RWPE2 (cell line): Measurements from ENCODE around the gene AGBL2.
"Not testable (repeated sequence)": the region's sequence is repeated elsewhere in the genome, so short reads cannot be mapped to it uniquely, and the experiment has no call there.

Experiments used
- ATAC-seq: fragments of 200-7000 bp; cut with Tn5 transposase; 3 replicates; pipeline ENCODE4 v1.9.1; 2021; ENCODE audit warnings: low read depth
- DNase-seq: peaks from one replicate; pipeline ENCODE4 v3.0.0-alpha.2; 2020; ENCODE audit warnings: low spot score
- H3K27ac ChIP-seq: fragments of 450-650 bp; 2 replicates; pipeline ENCODE4 v1.5.1; 2017; ENCODE audit warnings: mild to moderate bottlenecking; ENCODE audit not compliant: poor library complexity, severe bottlenecking
- H3K27me3 ChIP-seq: fragments of 250-450 bp; sonication (Bioruptor Pico); 2 replicates; pipeline ENCODE4 v1.5.1; 2021; ENCODE audit warnings: mild to moderate bottlenecking, moderate library complexity; ENCODE audit not compliant: insufficient read depth, poor library complexity, severe bottlenecking
- H3K36me3 ChIP-seq: fragments of 250-450 bp; sonication (Bioruptor Pico); 2 replicates; pipeline ENCODE4 v1.5.1; 2020; ENCODE audit warnings: low read depth, mild to moderate bottlenecking, moderate library complexity
- H3K4me1 ChIP-seq: fragments of 250-450 bp; sonication (Bioruptor Pico); 2 replicates; pipeline ENCODE4 v1.5.1; 2021; ENCODE audit warnings: mild to moderate bottlenecking, moderate library complexity; ENCODE audit not compliant: insufficient read depth, poor library complexity, severe bottlenecking
- H3K4me3 ChIP-seq: fragments of 250-450 bp; sonication (Bioruptor Pico); 2 replicates; pipeline ENCODE4 v1.5.1; 2021; ENCODE audit warnings: mild to moderate bottlenecking, moderate library complexity; ENCODE audit not compliant: severe bottlenecking
- H3K9me3 ChIP-seq: fragments of 250-450 bp; sonication (Bioruptor Pico); 2 replicates; pipeline ENCODE4 v1.5.1; 2021; ENCODE audit warnings: mild to moderate bottlenecking, moderate library complexity; ENCODE audit not compliant: severe bottlenecking
- TF ChIP-seq, protein P1 (sequence below): fragments of 450-650 bp; IDR thresholded peaks from one replicate; pipeline ENCODE4 v1.5.1; 2017; ENCODE audit warnings: mild to moderate bottlenecking, moderate library complexity; ENCODE audit not compliant: poor library complexity, severe bottlenecking

The AGBL2 gene

DNA sequence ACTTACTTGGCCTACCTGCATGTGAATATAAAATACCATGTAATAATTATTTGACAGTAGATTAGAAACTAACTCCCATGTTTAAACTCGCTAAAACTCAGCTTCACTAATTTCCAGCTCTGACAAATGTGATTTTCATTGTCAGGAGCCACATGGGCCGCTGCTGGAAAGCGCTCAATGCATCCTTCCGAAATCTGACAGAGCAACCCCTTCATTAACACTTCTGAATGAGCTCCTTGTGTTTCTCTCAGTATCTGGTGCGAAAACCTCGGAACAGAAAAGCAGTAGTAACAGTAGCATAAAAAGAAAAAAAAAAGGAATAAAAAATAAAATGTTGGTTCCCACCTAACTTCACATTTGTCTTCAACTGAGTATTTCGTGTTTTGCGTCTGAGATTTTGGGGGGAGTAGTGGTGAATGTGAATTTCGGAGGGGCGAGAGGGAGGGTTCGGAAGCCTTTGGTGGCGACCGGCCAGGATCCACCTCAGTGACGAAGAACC lies 73.5 kb downstream of the AGBL2 start:
- H3K27ac ChIP-seq, result peak overlapping the region; percentile 43
- ATAC-seq (no peak), DNase-seq (no peak)
- H3K27me3 ChIP-seq, result no peaks in the 10 kb centered on the region
- peaks cover 32% of the 10 kb centered on the region for H3K36me3 ChIP-seq
- H3K4me3 ChIP-seq, result peak overlapping the region; percentile 83
- peaks cover 5% of the 10 kb centered on the region for H3K4me1 ChIP-seq
- TF ChIP-seq, protein P1, sequence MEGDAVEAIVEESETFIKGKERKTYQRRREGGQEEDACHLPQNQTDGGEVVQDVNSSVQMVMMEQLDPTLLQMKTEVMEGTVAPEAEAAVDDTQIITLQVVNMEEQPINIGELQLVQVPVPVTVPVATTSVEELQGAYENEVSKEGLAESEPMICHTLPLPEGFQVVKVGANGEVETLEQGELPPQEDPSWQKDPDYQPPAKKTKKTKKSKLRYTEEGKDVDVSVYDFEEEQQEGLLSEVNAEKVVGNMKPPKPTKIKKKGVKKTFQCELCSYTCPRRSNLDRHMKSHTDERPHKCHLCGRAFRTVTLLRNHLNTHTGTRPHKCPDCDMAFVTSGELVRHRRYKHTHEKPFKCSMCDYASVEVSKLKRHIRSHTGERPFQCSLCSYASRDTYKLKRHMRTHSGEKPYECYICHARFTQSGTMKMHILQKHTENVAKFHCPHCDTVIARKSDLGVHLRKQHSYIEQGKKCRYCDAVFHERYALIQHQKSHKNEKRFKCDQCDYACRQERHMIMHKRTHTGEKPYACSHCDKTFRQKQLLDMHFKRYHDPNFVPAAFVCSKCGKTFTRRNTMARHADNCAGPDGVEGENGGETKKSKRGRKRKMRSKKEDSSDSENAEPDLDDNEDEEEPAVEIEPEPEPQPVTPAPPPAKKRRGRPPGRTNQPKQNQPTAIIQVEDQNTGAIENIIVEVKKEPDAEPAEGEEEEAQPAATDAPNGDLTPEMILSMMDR, result no peak
- no peaks in the 10 kb centered on the region for H3K9me3 ChIP-seq

DNA sequence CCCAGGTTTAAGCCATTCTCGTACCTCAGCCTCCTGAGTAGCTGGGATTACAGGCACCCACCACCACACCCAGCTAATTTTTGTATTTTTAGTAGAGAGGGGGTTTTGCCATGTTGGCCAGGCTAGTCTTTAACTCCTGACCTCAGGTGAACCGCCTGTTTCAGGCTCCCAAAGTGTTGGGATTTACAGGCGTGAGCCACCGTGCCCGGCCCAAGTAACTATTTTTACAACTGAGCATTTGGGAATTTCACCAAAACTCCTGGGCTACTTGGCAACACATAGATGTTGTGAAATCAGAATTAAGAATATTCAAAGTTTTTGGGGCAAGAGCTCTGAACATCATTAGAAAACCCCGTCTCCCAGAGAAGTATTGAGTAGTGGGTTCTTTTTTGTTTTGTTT lies 74.7 kb downstream of the AGBL2 start:
- not testable (repeated sequence) for H3K27me3 ChIP-seq, ATAC-seq, DNase-seq, H3K4me1 ChIP-seq, H3K9me3 ChIP-seq, H3K4me3 ChIP-seq, H3K27ac ChIP-seq
- peaks cover 40% of the 10 kb centered on the region for H3K36me3 ChIP-seq

DNA sequence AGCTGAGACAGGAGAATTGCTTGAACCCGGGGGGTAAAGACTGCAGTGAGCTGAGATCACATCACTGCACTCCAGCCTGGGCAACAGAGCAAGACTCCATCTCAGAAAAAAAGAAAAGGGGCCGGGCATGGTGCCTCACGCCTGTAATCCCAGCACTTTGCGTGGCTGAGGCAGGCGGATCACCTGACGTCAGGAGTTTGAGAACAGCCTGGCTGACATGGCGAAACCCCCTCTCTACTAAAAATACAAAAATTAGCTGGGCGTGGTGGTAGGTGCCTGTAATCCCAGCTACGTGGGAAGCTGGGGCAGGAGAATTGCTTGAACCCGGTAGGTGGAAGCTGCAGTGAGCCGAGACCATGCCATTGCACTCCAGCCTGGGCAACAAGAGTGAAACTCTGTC lies 78.8 kb downstream of the AGBL2 start:
- peaks cover 74% of the 10 kb centered on the region for H3K36me3 ChIP-seq
- not testable (repeated sequence) for ATAC-seq, H3K4me1 ChIP-seq, H3K27me3 ChIP-seq, H3K4me3 ChIP-seq, H3K27ac ChIP-seq, H3K9me3 ChIP-seq, DNase-seq

DNA sequence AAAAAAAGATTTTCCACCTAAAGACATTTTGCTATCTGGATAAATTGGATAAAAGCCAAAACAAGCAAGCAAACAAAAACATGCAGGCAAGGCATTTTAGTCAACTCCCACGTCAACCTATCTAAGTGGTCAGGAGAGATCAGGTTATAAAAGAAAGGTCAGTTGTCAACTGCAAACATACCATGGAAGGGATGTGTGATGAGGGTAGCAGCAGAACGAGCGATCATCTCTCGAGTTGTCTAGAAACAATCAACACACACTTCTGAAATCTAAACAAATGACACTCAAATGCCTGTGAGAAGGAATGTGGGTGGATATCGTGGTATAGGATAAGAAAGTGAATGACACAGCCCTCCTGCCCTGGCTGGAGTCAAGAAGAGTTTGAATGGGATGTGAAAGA lies 83.7 kb downstream of the AGBL2 start:
- no peaks in the 10 kb centered on the region for H3K9me3 ChIP-seq
- no peak for ATAC-seq

DNA sequence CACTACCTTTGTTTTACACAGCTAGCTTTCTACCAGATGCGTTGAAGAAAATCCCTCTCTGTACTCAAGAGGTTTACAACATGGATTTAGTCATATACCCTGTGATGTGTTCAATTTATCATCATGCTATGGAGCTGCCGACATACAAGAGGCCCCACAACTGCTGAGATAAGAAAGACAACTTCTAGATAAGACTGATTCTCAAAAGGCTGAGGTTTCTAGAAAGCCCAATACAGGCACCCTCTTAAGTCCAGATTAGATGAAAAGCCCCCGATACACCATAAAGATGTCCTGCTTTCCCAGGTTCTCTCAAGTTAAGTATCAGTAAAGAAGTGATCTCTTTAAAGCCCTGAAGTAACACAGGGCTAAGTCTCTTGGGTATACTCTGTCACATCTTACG lies 87.1 kb downstream of the AGBL2 start:
- no peak overlapping the region for H3K4me3 ChIP-seq
- ATAC-seq (no peak), DNase-seq (no peak)
- H3K4me1 ChIP-seq, result no peaks in the 10 kb centered on the region
- peaks cover 88% of the 10 kb centered on the region for H3K36me3 ChIP-seq
- no peaks in the 10 kb centered on the region for H3K9me3 ChIP-seq
- H3K27me3 ChIP-seq, result no peaks in the 10 kb centered on the region
- no peak overlapping the region for H3K27ac ChIP-seq
- TF ChIP-seq, protein P1, result no peak

More for the DNA sequence above, 83.7 kb downstream of the AGBL2 start:
- DNase-seq, result no peak
- Histone ChIP-seq H3K27me3 (no peaks in the 10 kb centered on the region), H3K36me3 (peaks cover 88% of the 10 kb centered on the region), H3K27ac (no peak overlapping the region), H3K4me3 (no peak overlapping the region), H3K4me1 (no peaks in the 10 kb centered on the region)
- TF ChIP-seq, protein P1, result no peak

DNA sequence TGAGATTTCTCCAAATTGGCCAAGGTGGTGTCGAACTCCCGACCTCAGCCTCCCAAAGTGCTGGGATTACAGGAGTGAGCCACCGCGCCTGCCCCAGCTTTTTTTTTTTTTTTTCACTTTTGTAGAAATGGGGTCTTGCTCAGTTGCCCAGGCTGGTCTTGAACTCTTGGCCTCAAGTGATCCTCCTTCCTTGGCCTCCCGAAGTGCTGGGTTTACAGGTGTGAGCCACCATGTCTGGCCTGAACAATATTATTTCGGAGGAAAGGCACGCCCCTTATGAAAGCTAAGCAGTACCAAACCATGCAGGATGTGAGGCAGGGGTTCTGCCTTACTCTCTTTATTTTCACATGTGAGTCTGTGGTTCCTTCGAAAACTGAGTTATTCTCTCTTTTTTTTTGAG lies 88.9 kb downstream of the AGBL2 start:
- H3K4me1 ChIP-seq, result no peaks in the 10 kb centered on the region
- TF ChIP-seq, protein P1, result no peak
- H3K9me3 ChIP-seq, result no peaks in the 10 kb centered on the region
- ATAC-seq, result no peak
- no peak overlapping the region for H3K4me3 ChIP-seq
- H3K27ac ChIP-seq, result no peak overlapping the region
- peaks cover 88% of the 10 kb centered on the region for H3K36me3 ChIP-seq
- H3K27me3 ChIP-seq, result no peaks in the 10 kb centered on the region
- DNase-seq, result no peak
